Kidney (tissue), 14 donors: ENCODE results near the gene TTLL5. TPM values are rescaled to one million over a fixed set of nuclear protein-coding genes. Genes with fewer than 3 reads are reported as not detected.
A peak's percentile ranks its signal among the peaks of the same experiment; 100 is the strongest.

Source experiments
- DNase-seq, 5 donors: peaks; one replicate each; pipeline ENCODE4 v3.0.0-alpha.2; 2013 to 2020
- FAIRE-seq: peaks from 2 replicates; lab custom pipeline; 2012; peaks lifted over from hg19 to GRCh38; lab: Jason Lieb, UNC
- H3K27ac ChIP-seq, 2 donors: one replicate each; pipeline ENCODE4 v1.7.0; 2013; ENCODE audit warnings: low read depth in 2 of 2, low read length in 2 of 2, inconsistent platforms in 1 of 2
- H3K27me3 ChIP-seq: one replicate; pipeline ENCODE4 v1.7.1; 2013; ENCODE audit warnings: low read length, inconsistent platforms; ENCODE audit not compliant: control insufficient read depth, insufficient read depth
- H3K36me3 ChIP-seq, 3 donors: one replicate each; pipeline versions ENCODE4 v1.7.0 to v1.7.1; 2013; ENCODE audit warnings: low read length in 3 of 3, control low read depth in 1 of 3, inconsistent platforms in 1 of 3; ENCODE audit not compliant: insufficient read depth in 3 of 3, control insufficient read depth in 2 of 3
- H3K4me1 ChIP-seq, 3 donors: one replicate each; pipeline versions ENCODE4 v1.7.0 to v1.7.1; 2013; ENCODE audit warnings: low read length in 3 of 3, inconsistent platforms in 1 of 3, low read depth in 1 of 3; ENCODE audit not compliant: control insufficient read depth in 2 of 3, insufficient read depth in 2 of 3
- H3K4me3 ChIP-seq, 3 donors: one replicate each; pipeline versions ENCODE4 v1.7.0 to v1.8.1; 2013; ENCODE audit warnings: low read length in 3 of 3, control low read depth in 1 of 3, inconsistent platforms in 1 of 3
- H3K9ac ChIP-seq, 3 donors: one replicate each; pipeline versions ENCODE4 v1.7.0 to v1.7.1; 2013; ENCODE audit warnings: low read length in 3 of 3, control low read depth in 1 of 3, inconsistent platforms in 1 of 3
- H3K9me3 ChIP-seq, 3 donors: one replicate each; pipeline versions ENCODE4 v1.7.0 to v1.7.1; 2013; ENCODE audit warnings: low read length in 3 of 3, control low read depth in 1 of 3, inconsistent platforms in 1 of 3; ENCODE audit not compliant: control insufficient read depth in 2 of 3, insufficient read depth in 1 of 3
- CTCF ChIP-seq: IDR thresholded peaks from 3 replicates; pipeline ENCODE4 v1.5.1; 2012; ENCODE audit warnings: mild to moderate bottlenecking, moderate library complexity, borderline replicate concordance; ENCODE audit not compliant: insufficient read depth; ENCODE audit errors: extremely low read depth
- intact Hi-C: fragments of 100-400 bp; cut with DNase I; formaldehyde crosslinking; loops from one replicate; pipeline ENCODE4 v1.11.1; 2022
- polyA plus RNA-seq: library from polyadenylated mRNA; stranded (reverse); fragments of 350-450 nt; fragmentation: Illumina TruSeq; extraction: RNeasy Lipid Tissue Mini Kit (QIAGEN cat#74804); gene quantifications from one replicate; pipeline ENCODE4 v1.2.3, GENCODE V29; 2014; ENCODE audit warnings: low read depth, low replicate concordance; ENCODE audit not compliant: insufficient read depth
- total RNA-seq: library from RNA; stranded (reverse); fragmentation: NEBNext Ultra II Directional; extraction: Animal tissue kit (Norgen Biotek cat#: 25700); gene quantifications from one replicate; pipeline ENCODE4 v1.2.1, GENCODE V29; 2021
- donor health status: control.
- donor health status: control.
- donor health status: control.
- donor health status: control.
- donor health status: control.
- donor health status: DM: yes; HTN: yes; CAD: no.
- donor health status: Normal renal cell carcinoma (clear cell type).

TTLL5 gene
- total and polyA plus RNA-seq, 2 donors from 2014 or later, result 16.8 to 37.2 TPM

GRCh38 chr14:75906680-75907280, 245.7 kb downstream of the TTLL5 start:
- TF ChIP-seq CTCF, result peak; percentile 76
- H3K9me3 ChIP-seq, result no peaks in the 10 kb centered on the region
- no peak overlapping the region for H3K4me3 ChIP-seq
- peak in 4 of 5 donors; percentile 50 to 83 (median 68) for DNase-seq
- H3K36me3 ChIP-seq, result peaks cover 0 to 5% (median 3%) of the 10 kb centered on the region in 3 donors
- H3K4me1 ChIP-seq, result no peaks in the 10 kb centered on the region
- H3K27ac ChIP-seq, result no peak overlapping the region
- FAIRE-seq, result peak; percentile 96
- no peaks in the 10 kb centered on the region for H3K27me3 ChIP-seq
- H3K9ac ChIP-seq, result no peak overlapping the region
- intact Hi-C loops, result no loop called here

DNA sequence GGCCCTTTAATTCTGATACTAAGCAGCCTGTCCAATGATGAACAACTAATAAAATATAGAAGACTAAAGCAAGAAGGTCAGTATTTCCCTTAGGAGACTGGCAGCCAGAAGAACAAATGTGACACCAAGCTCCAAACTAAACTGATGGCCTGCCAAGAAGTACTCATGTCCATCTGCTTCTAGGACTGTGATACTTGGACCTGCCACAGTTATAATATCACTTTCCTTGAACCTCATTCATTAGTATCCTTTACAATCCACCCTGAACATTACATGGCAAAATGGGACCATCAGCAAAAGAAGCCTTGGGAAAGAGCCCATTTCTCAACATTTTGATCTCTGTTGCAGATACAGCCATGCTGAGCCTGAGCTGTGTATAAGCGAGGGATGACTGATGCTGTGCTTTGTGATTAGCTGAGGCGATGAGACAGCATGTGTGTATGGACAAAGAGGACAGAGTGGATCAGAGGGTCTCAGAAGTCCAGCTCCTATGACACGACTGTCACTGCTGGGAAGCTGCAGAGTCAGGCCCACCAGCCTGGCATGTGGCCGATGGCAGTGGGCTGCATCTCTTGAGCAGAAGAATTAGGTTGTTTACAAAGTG, 246.8 kb downstream of the TTLL5 start:
- FAIRE-seq (no peak), DNase-seq (no peak)
- TF ChIP-seq CTCF, result no peak
- Histone ChIP-seq H3K27me3 (no peaks in the 10 kb centered on the region), H3K27ac (no peak overlapping the region), H3K9ac (no peak overlapping the region), H3K36me3 (peaks cover 0 to 5% (median 3%) of the 10 kb centered on the region in 3 donors), H3K4me1 (no peaks in the 10 kb centered on the region), H3K4me3 (no peak overlapping the region), H3K9me3 (no peaks in the 10 kb centered on the region)
- intact Hi-C loops, result no loop called here

DNA sequence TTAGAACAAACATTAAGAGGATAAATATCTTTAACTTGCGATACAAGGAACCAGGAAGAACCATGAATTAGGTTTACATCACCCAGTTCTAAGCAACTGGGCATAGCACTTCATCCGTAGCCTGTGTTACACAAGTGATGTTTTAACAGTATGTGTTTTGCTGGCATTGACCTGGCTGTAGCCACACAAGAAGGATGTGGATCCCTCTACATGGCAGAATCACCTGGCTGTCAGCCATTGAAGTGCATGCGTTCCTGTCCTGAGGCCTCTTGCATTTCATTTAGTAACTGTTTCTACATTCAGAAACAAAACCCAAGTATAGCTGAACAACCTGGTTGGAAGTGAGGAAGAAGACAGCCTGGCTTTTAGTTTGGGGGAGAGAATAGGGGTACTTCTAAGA, 248.6 kb downstream of the TTLL5 start:
- intact Hi-C loops, result no loop called here
- H3K9ac ChIP-seq, result no peak overlapping the region
- no peaks in the 10 kb centered on the region for H3K9me3 ChIP-seq
- H3K36me3 ChIP-seq, result peaks cover 0 to 5% (median 3%) of the 10 kb centered on the region in 3 donors
- no peak overlapping the region for H3K27ac ChIP-seq
- no peaks in the 10 kb centered on the region for H3K4me1 ChIP-seq
- no peak for FAIRE-seq
- H3K4me3 ChIP-seq, result no peak overlapping the region
- DNase-seq, result no peak
- H3K27me3 ChIP-seq, result no peaks in the 10 kb centered on the region
- no peak for TF ChIP-seq CTCF
